Kidney (tissue), 14 donors: ENCODE results near the gene SGIP1. TPM values are rescaled to one million over a fixed set of nuclear protein-coding genes. Genes with fewer than 3 reads are reported as not detected.

Experiments used
- DNase-seq, 5 donors: peaks; one replicate each; pipeline ENCODE4 v3.0.0-alpha.2; 2013 to 2020
- FAIRE-seq: peaks from 2 replicates; lab custom pipeline; 2012; peaks lifted over from hg19 to GRCh38; lab: Jason Lieb, UNC
- H3K27ac ChIP-seq, 2 donors: one replicate each; pipeline ENCODE4 v1.7.0; 2013; ENCODE audit warnings: low read depth in 2 of 2, low read length in 2 of 2, inconsistent platforms in 1 of 2
- H3K27me3 ChIP-seq: one replicate; pipeline ENCODE4 v1.7.1; 2013; ENCODE audit warnings: low read length, inconsistent platforms; ENCODE audit not compliant: control insufficient read depth, insufficient read depth
- H3K36me3 ChIP-seq, 3 donors: one replicate each; pipeline versions ENCODE4 v1.7.0 to v1.7.1; 2013; ENCODE audit warnings: low read length in 3 of 3, control low read depth in 1 of 3, inconsistent platforms in 1 of 3; ENCODE audit not compliant: insufficient read depth in 3 of 3, control insufficient read depth in 2 of 3
- H3K4me1 ChIP-seq, 3 donors: one replicate each; pipeline versions ENCODE4 v1.7.0 to v1.7.1; 2013; ENCODE audit warnings: low read length in 3 of 3, inconsistent platforms in 1 of 3, low read depth in 1 of 3; ENCODE audit not compliant: control insufficient read depth in 2 of 3, insufficient read depth in 2 of 3
- H3K4me3 ChIP-seq, 3 donors: one replicate each; pipeline versions ENCODE4 v1.7.0 to v1.8.1; 2013; ENCODE audit warnings: low read length in 3 of 3, control low read depth in 1 of 3, inconsistent platforms in 1 of 3
- H3K9ac ChIP-seq, 3 donors: one replicate each; pipeline versions ENCODE4 v1.7.0 to v1.7.1; 2013; ENCODE audit warnings: low read length in 3 of 3, control low read depth in 1 of 3, inconsistent platforms in 1 of 3
- H3K9me3 ChIP-seq, 3 donors: one replicate each; pipeline versions ENCODE4 v1.7.0 to v1.7.1; 2013; ENCODE audit warnings: low read length in 3 of 3, control low read depth in 1 of 3, inconsistent platforms in 1 of 3; ENCODE audit not compliant: control insufficient read depth in 2 of 3, insufficient read depth in 1 of 3
- intact Hi-C: fragments of 100-400 bp; cut with DNase I; formaldehyde crosslinking; loops from one replicate; pipeline ENCODE4 v1.11.1; 2022
- polyA plus RNA-seq: library from polyadenylated mRNA; stranded (reverse); fragments of 350-450 nt; fragmentation: Illumina TruSeq; extraction: RNeasy Lipid Tissue Mini Kit (QIAGEN cat#74804); gene quantifications from one replicate; pipeline ENCODE4 v1.2.3, GENCODE V29; 2014; ENCODE audit warnings: low read depth, low replicate concordance; ENCODE audit not compliant: insufficient read depth
- total RNA-seq: library from RNA; stranded (reverse); fragmentation: NEBNext Ultra II Directional; extraction: Animal tissue kit (Norgen Biotek cat#: 25700); gene quantifications from one replicate; pipeline ENCODE4 v1.2.1, GENCODE V29; 2021
- TF ChIP-seq, protein P1 (sequence below): IDR thresholded peaks from 3 replicates; pipeline ENCODE4 v1.5.1; 2012; ENCODE audit warnings: mild to moderate bottlenecking, moderate library complexity, borderline replicate concordance; ENCODE audit not compliant: insufficient read depth; ENCODE audit errors: extremely low read depth
- donor health status: control.
- donor health status: control.
- donor health status: control.
- donor health status: control.
- donor health status: control.
- donor health status: DM: yes; HTN: yes; CAD: no.
- donor health status: Normal renal cell carcinoma (clear cell type).

The SGIP1 gene
- total and polyA plus RNA-seq, 2 donors from 2014 or later, result 8.3 to 11.2 TPM

DNA sequence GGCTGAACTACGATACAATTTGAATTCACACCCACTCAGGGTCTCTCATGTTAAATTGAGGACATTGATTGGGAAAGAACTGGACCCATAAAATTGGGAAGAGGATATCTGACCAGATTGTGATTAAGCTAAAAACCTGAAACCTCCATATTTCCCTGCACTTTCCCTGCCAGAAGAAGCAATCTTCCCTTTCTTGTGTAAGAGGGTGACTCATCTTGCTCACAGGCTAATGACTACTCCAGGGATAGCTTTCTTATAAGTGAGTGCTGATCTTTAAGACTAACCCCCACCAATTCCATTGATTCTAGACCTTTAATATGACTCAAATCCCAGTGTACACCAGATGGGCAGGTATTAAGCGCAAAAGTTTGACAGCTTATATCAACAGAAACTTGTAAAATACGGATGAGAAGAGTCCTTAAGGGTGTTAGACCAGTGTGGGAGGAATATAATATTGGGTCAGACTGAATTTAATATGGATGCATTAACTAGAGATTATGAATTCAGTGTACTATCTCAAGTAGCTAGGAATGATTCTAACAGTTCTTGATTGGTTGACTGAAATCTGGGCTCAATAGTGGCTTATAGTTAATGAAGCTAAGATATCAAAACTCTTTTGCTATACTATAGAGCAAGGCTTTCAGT is 12.1 kb upstream of the SGIP1 start:
- Histone ChIP-seq H3K27ac (no peak overlapping the region), H3K4me1 (no peaks in the 10 kb centered on the region), H3K9ac (no peak overlapping the region), H3K36me3 (no peaks in the 10 kb centered on the region), H3K4me3 (no peak overlapping the region), H3K9me3 (no peaks in the 10 kb centered on the region), H3K27me3 (no peaks in the 10 kb centered on the region)
- DNase-seq (no peak), FAIRE-seq (no peak)
- TF ChIP-seq, protein P1, sequence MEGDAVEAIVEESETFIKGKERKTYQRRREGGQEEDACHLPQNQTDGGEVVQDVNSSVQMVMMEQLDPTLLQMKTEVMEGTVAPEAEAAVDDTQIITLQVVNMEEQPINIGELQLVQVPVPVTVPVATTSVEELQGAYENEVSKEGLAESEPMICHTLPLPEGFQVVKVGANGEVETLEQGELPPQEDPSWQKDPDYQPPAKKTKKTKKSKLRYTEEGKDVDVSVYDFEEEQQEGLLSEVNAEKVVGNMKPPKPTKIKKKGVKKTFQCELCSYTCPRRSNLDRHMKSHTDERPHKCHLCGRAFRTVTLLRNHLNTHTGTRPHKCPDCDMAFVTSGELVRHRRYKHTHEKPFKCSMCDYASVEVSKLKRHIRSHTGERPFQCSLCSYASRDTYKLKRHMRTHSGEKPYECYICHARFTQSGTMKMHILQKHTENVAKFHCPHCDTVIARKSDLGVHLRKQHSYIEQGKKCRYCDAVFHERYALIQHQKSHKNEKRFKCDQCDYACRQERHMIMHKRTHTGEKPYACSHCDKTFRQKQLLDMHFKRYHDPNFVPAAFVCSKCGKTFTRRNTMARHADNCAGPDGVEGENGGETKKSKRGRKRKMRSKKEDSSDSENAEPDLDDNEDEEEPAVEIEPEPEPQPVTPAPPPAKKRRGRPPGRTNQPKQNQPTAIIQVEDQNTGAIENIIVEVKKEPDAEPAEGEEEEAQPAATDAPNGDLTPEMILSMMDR, result no peak
- intact Hi-C loops, result no loop called here

DNA sequence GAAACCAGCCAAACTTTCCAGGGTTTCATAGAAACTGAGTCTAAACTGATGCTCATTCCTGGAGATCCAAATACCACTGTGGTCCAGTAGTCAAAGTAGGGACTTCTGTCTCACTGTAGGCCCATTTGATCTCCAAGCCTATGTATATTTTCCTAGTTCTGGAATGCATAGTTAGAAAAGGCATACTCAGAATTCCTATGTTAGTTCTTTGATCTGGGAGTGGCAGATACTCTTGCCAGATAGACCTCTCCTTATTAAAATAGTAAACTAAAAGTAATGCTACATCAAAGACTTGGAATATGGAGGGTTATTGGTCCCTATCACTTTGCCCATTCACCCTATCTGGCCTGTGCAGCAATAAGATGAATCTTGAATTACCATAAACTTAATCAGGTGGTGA is 10.4 kb upstream of the SGIP1 start:
- no peak for DNase-seq
- Histone ChIP-seq H3K36me3 (no peaks in the 10 kb centered on the region), H3K9ac (no peak overlapping the region), H3K4me1 (no peaks in the 10 kb centered on the region), H3K4me3 (no peak overlapping the region), H3K27me3 (no peaks in the 10 kb centered on the region), H3K9me3 (no peaks in the 10 kb centered on the region), H3K27ac (no peak overlapping the region)
- TF ChIP-seq, protein P1, result no peak
- FAIRE-seq, result no peak
- intact Hi-C loops, result no loop called here

DNA sequence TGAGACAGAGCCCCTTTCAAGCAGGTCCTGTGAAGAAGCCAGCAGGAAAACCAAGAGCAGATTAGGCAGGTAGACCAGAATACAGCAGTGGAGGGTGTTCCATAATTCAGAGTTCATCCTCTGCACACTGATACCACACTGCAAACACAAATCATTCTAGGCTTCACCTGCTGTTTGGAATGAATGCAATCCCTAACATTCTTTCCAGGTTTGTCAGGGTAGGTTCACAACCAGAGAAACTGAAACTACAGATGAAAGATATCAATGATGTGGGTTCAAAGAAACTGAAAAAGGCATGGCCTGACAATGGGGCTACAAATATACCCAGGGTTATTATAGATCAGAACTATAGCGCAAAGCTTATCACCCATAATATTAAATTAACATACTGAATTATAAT is 8.9 kb upstream of the SGIP1 start:
- H3K9me3 ChIP-seq, result no peaks in the 10 kb centered on the region
- no peak for FAIRE-seq
- no peak overlapping the region for H3K4me3 ChIP-seq
- no peak for DNase-seq
- H3K36me3 ChIP-seq, result no peaks in the 10 kb centered on the region
- no peaks in the 10 kb centered on the region for H3K27me3 ChIP-seq
- H3K27ac ChIP-seq, result no peak overlapping the region
- TF ChIP-seq, protein P1, result no peak
- intact Hi-C loops, result no loop called here
- H3K4me1 ChIP-seq, result no peaks in the 10 kb centered on the region
- no peak overlapping the region for H3K9ac ChIP-seq

DNA sequence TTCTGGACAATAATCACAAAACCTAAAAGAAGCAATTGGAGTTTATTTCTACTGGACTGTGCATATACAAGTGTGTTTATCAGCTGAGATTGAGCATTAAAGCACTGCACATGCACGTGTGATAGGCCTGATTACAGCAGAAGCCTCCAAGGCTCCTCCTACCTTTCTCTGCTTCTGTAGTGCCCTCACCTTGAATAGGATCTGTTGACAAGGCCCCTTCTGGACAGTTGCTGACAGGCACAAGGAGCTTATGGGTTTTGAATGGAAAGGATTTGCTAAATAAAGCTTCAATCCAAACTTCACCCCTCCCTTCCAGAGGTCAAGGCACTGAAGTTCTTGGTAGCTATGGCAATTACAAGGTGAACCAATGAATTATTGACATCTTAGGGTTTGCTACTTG is 7.9 kb upstream of the SGIP1 start:
- DNase-seq (no peak), FAIRE-seq (no peak)
- H3K9me3 ChIP-seq, result no peaks in the 10 kb centered on the region
- H3K4me3 ChIP-seq, result no peak overlapping the region
- TF ChIP-seq, protein P1, result no peak
- H3K4me1 ChIP-seq, result no peaks in the 10 kb centered on the region
- no peaks in the 10 kb centered on the region for H3K27me3 ChIP-seq
- no peak overlapping the region for H3K27ac ChIP-seq
- intact Hi-C loops, result no loop called here
- H3K36me3 ChIP-seq, result no peaks in the 10 kb centered on the region
- H3K9ac ChIP-seq, result no peak overlapping the region
